H1 (cell line): ENCODE measurements around the gene NCL. TPM values are rescaled to one million over a fixed set of nuclear protein-coding genes. Genes with fewer than 3 reads are reported as not detected.

ENCODE experiments used
- CTCF ChIA-PET: fragments of 300-600 bp; sonication (Branson Sonifier 250); formaldehyde crosslinking; loops from one replicate; lab custom pipeline; 2021; ENCODE audit not compliant: partially characterized antibody; lab: Charles Lee
- POLR2A ChIA-PET: fragments of 300-600 bp; sonication (Branson Sonifier 250); formaldehyde crosslinking; loops from one replicate; lab custom pipeline; 2021; ENCODE audit warnings: inconsistent platforms; ENCODE audit not compliant: partially characterized antibody; lab: Charles Lee
- DNase-seq, 2 experiments: peaks; one replicate each; pipeline versions ENCODE4 v3.0.0 to v3.0.0-alpha.2; 2010 to 2022; ENCODE audit warnings: low spot score in 2 of 2, low read depth in 1 of 2, mixed read lengths in 1 of 2
- FAIRE-seq: peaks from 2 replicates; lab custom pipeline; 2011; peaks lifted over from hg19 to GRCh38; lab: Jason Lieb, UNC
- H2AFZ ChIP-seq: 2 replicates; pipeline ENCODE4 v1.8.1; 2012; ENCODE audit warnings: low read length, inconsistent platforms
- H2AK5ac ChIP-seq: 2 replicates; pipeline ENCODE4 v1.6.1; 2013; ENCODE audit warnings: low read depth, low read length
- H2BK120ac ChIP-seq: replicated peaks from 2 replicates; pipeline ENCODE3; 2013; ENCODE audit warnings: low read depth, low read length, inconsistent platforms
- H2BK12ac ChIP-seq: 2 replicates; pipeline ENCODE4 v1.6.1; 2013; ENCODE audit warnings: low read depth, low read length
- H2BK15ac ChIP-seq: 2 replicates; pipeline ENCODE4 v1.6.1; 2013; ENCODE audit warnings: low read length
- H2BK20ac ChIP-seq: 2 replicates; pipeline ENCODE4 v1.6.1; 2013; ENCODE audit warnings: low read length
- H2BK5ac ChIP-seq: 2 replicates; pipeline ENCODE4 v1.6.1; 2013; ENCODE audit warnings: low read depth, low read length
- H3K14ac ChIP-seq: 2 replicates; pipeline ENCODE4 v1.6.1; 2013; ENCODE audit warnings: inconsistent platforms; ENCODE audit not compliant: insufficient read length
- H3K18ac ChIP-seq: 2 replicates; pipeline ENCODE4 v1.6.1; 2013; ENCODE audit warnings: low read length; ENCODE audit errors: extremely low read depth
- H3K23ac ChIP-seq: 2 replicates; pipeline ENCODE4 v1.6.1; 2013; ENCODE audit warnings: inconsistent platforms; ENCODE audit not compliant: insufficient read length
- H3K23me2 ChIP-seq: 2 replicates; pipeline ENCODE4 v1.6.1; 2013; ENCODE audit warnings: low read depth, low read length
- H3K27ac ChIP-seq: 2 replicates; pipeline ENCODE4 v1.6.1; 2011; ENCODE audit warnings: low read depth, low read length, inconsistent platforms
- H3K27me3 ChIP-seq, 4 experiments: replicated peaks in 1 of 4; 1 replicate in 1 of 4; 2 replicates in 3 of 4; pipeline versions ENCODE4 v1.6.1 to v1.8.1; 2011 to 2013; ENCODE audit warnings: low read length in 3 of 4, mild to moderate bottlenecking in 3 of 4, inconsistent platforms in 2 of 4, mixed read lengths in 2 of 4, moderate library complexity in 1 of 4; ENCODE audit not compliant: control insufficient read depth in 3 of 4, insufficient read depth in 3 of 4; ENCODE audit errors: extremely low read depth in 1 of 4
- H3K36me3 ChIP-seq, 4 experiments: 2 replicates each; pipeline versions ENCODE4 v1.6.1 to v1.8.1; 2011 to 2013; ENCODE audit warnings: mild to moderate bottlenecking in 4 of 4, low read length in 3 of 4, moderate library complexity in 2 of 4, control low read depth in 1 of 4, inconsistent platforms in 1 of 4; ENCODE audit not compliant: insufficient read depth in 4 of 4, control insufficient read depth in 2 of 4
- H3K4ac ChIP-seq: replicated peaks from 2 replicates; pipeline ENCODE3; 2013; ENCODE audit warnings: low read length, low read depth, mixed read lengths, inconsistent platforms; ENCODE audit not compliant: insufficient read length
- H3K4me1 ChIP-seq, 4 experiments: replicated peaks in 1 of 4; 1 replicate in 1 of 4; 2 replicates in 3 of 4; pipeline versions ENCODE4 v1.6.1 to v1.8.1; 2011 to 2013; ENCODE audit warnings: low read length in 3 of 4, inconsistent platforms in 2 of 4, mixed read lengths in 1 of 4; ENCODE audit not compliant: insufficient read depth in 4 of 4, control insufficient read depth in 3 of 4
- H3K4me2 ChIP-seq, 2 experiments: 2 replicates each; pipeline versions ENCODE4 v1.6.1 to v1.8.1; 2011 to 2013; ENCODE audit warnings: low read depth in 2 of 2, low read length in 2 of 2, control low read depth in 1 of 2, inconsistent platforms in 1 of 2, mild to moderate bottlenecking in 1 of 2; ENCODE audit not compliant: insufficient read depth in 1 of 2
- H3K4me3 ChIP-seq, 4 experiments: fragments of 200-600, 300-600 bp in 1 of 4; sonication (generic), shearing (Covaris generic), sonication (Bioruptor Twin) in 1 of 4; 2 replicates each; pipeline versions ENCODE4 v1.5.1 to v1.8.1; 2011 to 2016; ENCODE audit warnings: low read length in 4 of 4, low read depth in 3 of 4, control low read depth in 2 of 4, inconsistent platforms in 2 of 4, mild to moderate bottlenecking in 2 of 4, mixed read lengths in 1 of 4, moderate library complexity in 1 of 4; ENCODE audit not compliant: insufficient read depth in 2 of 4; ENCODE audit errors: extremely low read depth in 1 of 4
- H3K56ac ChIP-seq: replicated peaks from 2 replicates; pipeline ENCODE3; 2013; ENCODE audit warnings: low read depth, mild to moderate bottlenecking, mixed read lengths, low read length, inconsistent platforms; ENCODE audit not compliant: insufficient read length
- H3K79me1 ChIP-seq: 2 replicates; pipeline ENCODE4 v1.6.1; 2013; ENCODE audit warnings: low read depth, low read length, control low read depth
- H3K79me2 ChIP-seq, 2 experiments: 2 replicates each; pipeline versions ENCODE4 v1.6.1 to v1.8.1; 2012 to 2013; ENCODE audit warnings: low read length in 2 of 2, mild to moderate bottlenecking in 2 of 2, inconsistent platforms in 1 of 2; ENCODE audit not compliant: insufficient read depth in 2 of 2, control insufficient read depth in 1 of 2
- H3K9ac ChIP-seq, 4 experiments: replicated peaks in 1 of 4; 1 replicate in 1 of 4; 2 replicates in 3 of 4; pipeline versions ENCODE4 v1.6.1 to v1.8.1; 2011 to 2013; ENCODE audit warnings: low read depth in 3 of 4, low read length in 3 of 4, control low read depth in 2 of 4, mild to moderate bottlenecking in 2 of 4, moderate library complexity in 2 of 4, inconsistent platforms in 1 of 4; ENCODE audit errors: extremely low read depth in 1 of 4
- H3K9me3 ChIP-seq, 2 experiments: 2 replicates each; pipeline versions ENCODE4 v1.6.1 to v1.8.1; 2012 to 2013; ENCODE audit warnings: mild to moderate bottlenecking in 2 of 2, moderate library complexity in 2 of 2, control low read depth in 1 of 2, inconsistent platforms in 1 of 2, low read depth in 1 of 2, low read length in 1 of 2, mixed read lengths in 1 of 2; ENCODE audit not compliant: insufficient read depth in 2 of 2
- H4K20me1 ChIP-seq, 2 experiments: replicated peaks in 1 of 2; 2 replicates each; pipeline versions ENCODE3 to v1.8.1; 2011 to 2013; ENCODE audit warnings: inconsistent platforms in 2 of 2, low read length in 2 of 2, mild to moderate bottlenecking in 1 of 2; ENCODE audit not compliant: insufficient read depth in 2 of 2, control insufficient read depth in 1 of 2
- H4K5ac ChIP-seq: 2 replicates; pipeline ENCODE4 v1.6.1; 2013; ENCODE audit warnings: low read length, low read depth, mixed read lengths, inconsistent platforms; ENCODE audit not compliant: insufficient read length
- H4K8ac ChIP-seq: 2 replicates; pipeline ENCODE4 v1.8.0; 2013; ENCODE audit warnings: mild to moderate bottlenecking, moderate library complexity, low read length, inconsistent platforms; ENCODE audit not compliant: insufficient read depth; ENCODE audit errors: extremely low read depth
- H4K91ac ChIP-seq: replicated peaks from 2 replicates; pipeline ENCODE3; 2013; ENCODE audit warnings: low read length, mixed read lengths, inconsistent platforms; ENCODE audit not compliant: insufficient read length
- EGR1 ChIP-seq: IDR thresholded peaks from 2 replicates; pipeline ENCODE4 v1.6.1; 2011; ENCODE audit warnings: low read depth, low read length, borderline replicate concordance
- EZH2 ChIP-seq: fragments of 200-600 bp; sonication (generic); IDR thresholded peaks from 2 replicates; pipeline ENCODE4 v1.7.1; 2012; ENCODE audit warnings: low read depth, mild to moderate bottlenecking, moderate library complexity, low read length, inconsistent platforms; ENCODE audit not compliant: severe bottlenecking
- HDAC6 ChIP-seq: IDR thresholded peaks from one replicate; pipeline ENCODE4 v1.7.1; 2012; ENCODE audit warnings: low read depth, mild to moderate bottlenecking, inconsistent platforms, low read length, moderate library complexity
- KDM4A ChIP-seq: IDR thresholded peaks from one replicate; pipeline ENCODE4 v1.7.1; 2012; ENCODE audit warnings: low read depth, mild to moderate bottlenecking, moderate library complexity, low read length, inconsistent platforms; ENCODE audit not compliant: severe bottlenecking
- POLR2A ChIP-seq, 2 experiments: IDR thresholded peaks; 1 replicate in 1 of 2; 2 replicates in 1 of 2; pipeline ENCODE4 v1.6.1; 2011; ENCODE audit warnings: low read depth in 2 of 2, low read length in 2 of 2, mild to moderate bottlenecking in 2 of 2; ENCODE audit errors: control extremely low read depth in 1 of 2
- POLR2AphosphoS5 ChIP-seq: IDR thresholded peaks from 2 replicates; pipeline ENCODE4 v1.6.1; 2011; ENCODE audit warnings: low read depth, low read length
- ZNF274 ChIP-seq: IDR thresholded peaks from 2 replicates; pipeline ENCODE4 v1.7.0; 2012; ENCODE audit warnings: low read length, borderline replicate concordance; ENCODE audit errors: extremely low read depth
- WGBS, 2 experiments: shearing (Covaris generic) in 1 of 2; methylation state at CpG; one replicate each; pipeline versions ENCODE4 v1.1.6 to v1.1.7; 2013 to 2015; ENCODE audit warnings: low lambda C conversion rate in 2 of 2, mixed read lengths in 2 of 2, inconsistent platforms in 1 of 2, low coverage in 1 of 2, missing lambda C conversion rate in 1 of 2; ENCODE audit not compliant: insufficient replicate concordance in 2 of 2, insufficient coverage in 1 of 2, insufficient read length in 1 of 2; ENCODE audit errors: extremely low coverage in 1 of 2, missing lambda C conversion rate in 1 of 2; 5-methylcytosine and 5-hydroxymethylcytosine counted together
- polyA plus RNA-seq, 7 experiments: library from polyadenylated mRNA; depleted of rRNA in 3 of 7; stranded (reverse) in 5 of 7; unstranded in 2 of 7; fragments of >200 nt in 5 of 7; fragments of 200-250 nt in 2 of 7; gene quantifications; 1 replicate in 5 of 7; 2 replicates in 1 of 7; 4 replicates in 1 of 7; pipeline versions ENCODE4 v1.2.1 to v1.2.3, GENCODE V29; 2011 to 2013; ENCODE audit warnings: missing spikeins in 2 of 7, mixed read lengths in 2 of 7
- total RNA-seq: library from RNA; stranded (reverse); fragmentation: NEBNext Ultra II Directional; extraction: Animal tissue kit (Norgen Biotek cat#: 25700); gene quantifications from 2 replicates; pipeline ENCODE4 v1.2.1, GENCODE V29; 2021

Gene NCL
- total and polyA plus RNA-seq, 2 of the 8 experiments (the other 6 are each of a cell fraction or from before 2014, with no cell fraction given) = 61.2 to 1,478 TPM

GRCh38 chr2:231454361-231454791 is 9.9 kb downstream of the NCL start:
- TF ChIP-seq KDM4A (no peak), HDAC6 (no peak), POLR2AphosphoS5 (peak; percentile 64; the same call in 1 of the 2 replicates), EZH2 (no peak), POLR2A (IDR thresholded peaks at IDR 0.05; ENCODE audit: control extremely low read depth in 1 of 2, low read depth in 2 of 2, low read length in 2 of 2) (peak; percentile 4 to 58; a peak in 2 of 3 replicates), ZNF274 (no peak), EGR1 (no peak)
- CTCF ChIA-PET = interaction anchor here (0.5 to 9.9 kb wide), 8 partner anchors 10 to 230 kb away, joined by 3 to 122 read pairs (median 6); partner anchors contain the start of gene NCL
- H4K20me1 ChIP-seq = peaks cover 10% of the 10 kb centered on the region in 2 experiments
- H2BK5ac ChIP-seq = no peak overlapping the region
- H4K5ac ChIP-seq = no peak overlapping the region
- no peak overlapping the region for H2AFZ ChIP-seq
- no peak overlapping the region for H3K4me2 ChIP-seq
- no peak overlapping the region for H2BK20ac ChIP-seq
- no peak overlapping the region for H3K14ac ChIP-seq
- no peak overlapping the region for H3K23ac ChIP-seq
- no peaks in the 10 kb centered on the region for H3K27me3 ChIP-seq
- H3K23me2 ChIP-seq = no peaks in the 10 kb centered on the region
- no peak overlapping the region for H4K91ac ChIP-seq
- no peak overlapping the region for H3K9ac ChIP-seq
- H3K9me3 ChIP-seq = no peaks in the 10 kb centered on the region
- no peak overlapping the region for H2BK15ac ChIP-seq
- H4K8ac ChIP-seq = no peak overlapping the region
- no peak overlapping the region for H3K27ac ChIP-seq
- no peak overlapping the region for H3K4ac ChIP-seq
- DNase-seq (no peak), FAIRE-seq (no peak)
- no peak overlapping the region for H2AK5ac ChIP-seq
- no peak overlapping the region for H2BK12ac ChIP-seq
- POLR2A ChIA-PET = interaction anchor here (0.8 to 14.1 kb wide), 22 partner anchors 11 to 351 kb away, joined by 3 to 431 read pairs (median 6); partner anchors contain the start of genes B3GNT7 and NCL
- H3K18ac ChIP-seq = no peak overlapping the region
- H2BK120ac ChIP-seq = no peak overlapping the region
- no peaks in the 10 kb centered on the region for H3K79me1 ChIP-seq
- H3K56ac ChIP-seq = no peak overlapping the region
- H3K36me3 ChIP-seq = peaks cover 48 to 69% (median 63%) of the 10 kb centered on the region in 4 experiments
- H3K79me2 ChIP-seq = peaks cover 0 to 4% of the 10 kb centered on the region in 2 experiments; a peak in 2 of 4 replicates
- WGBS, 2 experiments = 92% methylated on average over 4 of the region's 4 CpGs; no CpG with 5 or more reads in 1 of the 2 experiments
- H3K4me1 ChIP-seq = peaks cover 0 to 5% (median 2%) of the 10 kb centered on the region in 4 experiments; a peak in 3 of 7 replicates
- H3K4me3 ChIP-seq = no peak overlapping the region
